CD4-positive, alpha-beta T cell treated with Interleukin-15 for 1 hour (primary cell): ENCODE results near the gene TRAF4.

Experiments
- DNase-seq: peaks from one replicate; pipeline ENCODE4 v3.0.0-alpha.2; 2020

Gene TRAF4, protein sequence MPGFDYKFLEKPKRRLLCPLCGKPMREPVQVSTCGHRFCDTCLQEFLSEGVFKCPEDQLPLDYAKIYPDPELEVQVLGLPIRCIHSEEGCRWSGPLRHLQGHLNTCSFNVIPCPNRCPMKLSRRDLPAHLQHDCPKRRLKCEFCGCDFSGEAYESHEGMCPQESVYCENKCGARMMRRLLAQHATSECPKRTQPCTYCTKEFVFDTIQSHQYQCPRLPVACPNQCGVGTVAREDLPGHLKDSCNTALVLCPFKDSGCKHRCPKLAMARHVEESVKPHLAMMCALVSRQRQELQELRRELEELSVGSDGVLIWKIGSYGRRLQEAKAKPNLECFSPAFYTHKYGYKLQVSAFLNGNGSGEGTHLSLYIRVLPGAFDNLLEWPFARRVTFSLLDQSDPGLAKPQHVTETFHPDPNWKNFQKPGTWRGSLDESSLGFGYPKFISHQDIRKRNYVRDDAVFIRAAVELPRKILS

DNA sequence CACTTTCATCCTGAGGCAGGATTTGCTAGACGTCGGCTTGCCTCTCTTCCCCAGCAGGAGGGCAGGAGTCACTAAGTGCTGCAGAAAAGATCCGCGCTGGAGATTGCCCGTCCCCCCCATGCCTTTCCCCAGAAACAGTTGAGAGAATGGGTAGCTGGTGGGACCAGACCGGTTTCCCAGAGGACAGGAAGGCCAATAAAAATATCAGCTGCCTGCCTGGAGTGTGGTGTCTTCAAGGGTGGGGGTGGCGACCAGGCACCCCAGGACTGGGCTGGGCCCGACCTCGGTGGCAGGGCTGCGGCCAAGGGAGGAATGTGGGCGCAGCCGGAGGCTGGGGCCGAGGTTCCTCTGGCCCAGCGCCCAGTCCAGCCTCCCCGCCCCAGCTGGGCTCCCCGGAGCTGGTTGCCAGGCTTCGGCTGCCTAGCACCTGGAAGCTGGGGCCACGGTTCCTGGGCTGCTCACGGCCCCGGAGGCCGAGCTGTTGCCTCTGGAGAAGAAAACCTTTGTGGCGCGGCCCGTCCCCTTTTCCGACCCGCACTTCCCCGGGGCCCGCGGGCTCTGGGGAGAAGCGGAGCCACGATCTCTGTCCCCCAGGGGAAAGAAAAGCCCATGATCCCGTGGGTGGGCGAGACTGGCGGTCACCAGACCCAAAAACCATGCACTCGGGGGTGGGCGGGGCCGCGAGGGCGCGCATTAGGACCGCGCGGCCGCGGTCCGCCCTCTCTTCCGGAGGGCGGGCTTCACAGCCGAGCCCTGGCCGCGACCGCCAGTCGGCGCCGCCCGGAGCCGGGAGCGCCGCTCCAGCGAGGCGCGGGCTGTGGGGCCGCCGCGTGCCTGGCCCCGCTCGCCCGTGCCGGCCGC, at the start of gene TRAF4:
TRAF4 (plus strand) TSS at position 769 of the 861 bp plus-strand sequence. CDS start 102 bp downstream, outside the sequence.
- DNase-seq: peak; percentile 82

GRCh38 chr17:28698253-28698941, 45.4 kb upstream of the TRAF4 start:
- no peak for DNase-seq

DNA sequence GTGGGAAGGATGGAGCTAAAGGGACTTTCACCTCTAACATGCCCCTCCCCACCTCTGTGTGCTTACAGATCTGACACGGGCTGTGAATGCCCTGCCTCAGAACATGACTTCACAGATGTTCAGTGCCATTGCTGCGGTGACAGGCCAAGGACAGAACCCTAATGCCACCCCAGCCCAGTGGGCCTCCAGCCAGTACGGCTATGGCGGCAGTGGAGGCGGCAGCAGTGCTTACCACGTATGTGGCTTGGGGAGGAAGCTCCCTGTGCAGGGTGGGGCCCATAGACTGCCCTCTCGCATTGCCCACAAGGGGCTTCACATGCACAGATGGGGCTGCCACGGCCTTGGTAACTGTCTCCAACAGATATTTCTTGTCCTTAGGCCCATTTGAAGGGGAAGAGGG, 43.5 kb upstream of the TRAF4 start:
- DNase-seq: no peak

GRCh38 chr17:28700830-28701492, 42.9 kb upstream of the TRAF4 start:
- no peak for DNase-seq

DNA sequence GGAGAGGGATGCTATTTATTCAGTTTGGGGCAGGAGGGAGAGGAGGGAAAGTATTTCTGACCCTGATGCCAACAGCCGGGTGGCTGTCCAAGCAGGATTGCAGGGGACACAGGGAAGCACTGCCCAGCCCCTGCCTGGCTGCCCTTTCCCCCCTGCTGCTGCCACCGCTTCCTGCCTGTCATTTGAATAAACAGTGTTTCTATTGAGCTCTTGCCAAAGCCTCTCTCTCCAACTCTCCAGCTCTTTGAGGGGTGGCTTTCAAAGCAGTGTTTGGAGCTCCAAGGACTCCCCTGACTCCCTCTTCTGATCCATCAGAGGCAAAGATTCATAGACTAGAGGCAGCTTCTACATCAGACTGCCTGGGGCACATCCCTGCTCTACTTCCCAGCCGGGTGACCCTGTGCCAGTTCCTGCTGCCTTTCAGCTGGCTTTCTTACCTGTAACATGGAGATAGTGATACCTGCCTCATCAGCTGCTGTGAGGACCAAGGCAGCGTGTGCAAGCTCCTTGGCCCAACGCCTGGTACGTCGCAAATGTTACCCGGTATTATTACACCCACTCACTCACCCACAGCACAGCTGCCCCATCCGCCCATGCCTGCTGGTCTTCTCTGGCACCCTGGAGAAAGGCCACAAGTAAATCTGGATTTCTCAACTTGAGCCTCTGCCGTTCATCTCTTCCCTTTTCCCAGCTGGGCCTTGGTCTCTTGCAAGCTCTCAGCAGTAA, 41.6 kb upstream of the TRAF4 start:
- no peak for DNase-seq

DNA sequence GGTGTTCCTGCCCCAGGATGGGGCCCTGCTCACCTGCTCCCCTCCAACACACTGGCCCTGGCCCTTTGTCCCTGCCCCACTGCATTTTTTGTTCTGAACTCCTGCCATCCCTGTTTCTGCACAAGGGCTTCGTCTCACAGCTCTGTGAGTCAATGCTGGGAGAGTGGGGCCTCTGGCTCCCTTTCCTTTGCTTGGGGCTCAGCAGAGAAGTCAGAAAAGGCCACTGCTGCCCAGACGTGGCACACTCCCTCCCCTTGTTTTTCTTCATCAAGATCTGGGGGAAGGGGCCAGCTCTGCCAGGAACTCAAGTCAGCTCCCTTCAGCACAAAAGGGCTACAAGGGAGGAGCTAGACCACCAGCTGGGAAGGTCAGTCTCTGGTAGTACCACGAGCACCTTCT, 41.1 kb upstream of the TRAF4 start:
- no peak for DNase-seq

DNA sequence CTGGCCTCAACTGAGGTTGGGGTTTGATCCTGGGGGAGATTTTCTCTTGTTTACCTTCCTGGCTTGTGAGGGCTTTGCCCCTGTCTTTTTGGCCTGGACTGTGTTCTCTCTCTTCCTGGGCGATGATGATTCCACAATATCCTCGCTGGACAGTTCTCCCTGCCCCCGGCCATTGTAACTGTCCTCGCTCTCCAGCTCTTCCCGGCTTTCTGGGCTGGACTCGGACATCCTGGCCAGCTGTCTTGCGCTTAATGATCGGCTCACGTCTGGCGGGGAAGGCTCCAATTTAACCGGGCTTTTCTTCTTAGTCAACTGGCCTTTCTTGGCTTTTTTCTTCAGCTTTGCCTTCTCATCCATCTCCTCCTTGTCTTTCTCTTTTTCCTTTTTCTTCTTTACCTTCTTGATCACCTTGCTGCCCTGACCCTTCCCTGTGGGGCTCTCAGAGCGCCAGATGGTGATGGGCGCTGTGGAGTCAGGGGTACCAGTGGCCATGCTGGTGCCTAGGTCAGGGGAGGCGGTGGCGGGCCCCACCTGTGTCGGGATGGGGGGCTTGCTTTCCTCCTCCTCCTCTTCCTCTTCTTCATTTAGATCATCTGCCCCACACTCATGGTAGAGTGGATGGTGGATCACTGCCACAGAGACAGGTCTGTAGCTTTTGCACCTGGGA, 40.1 kb upstream of the TRAF4 start:
- no peak for DNase-seq

DNA sequence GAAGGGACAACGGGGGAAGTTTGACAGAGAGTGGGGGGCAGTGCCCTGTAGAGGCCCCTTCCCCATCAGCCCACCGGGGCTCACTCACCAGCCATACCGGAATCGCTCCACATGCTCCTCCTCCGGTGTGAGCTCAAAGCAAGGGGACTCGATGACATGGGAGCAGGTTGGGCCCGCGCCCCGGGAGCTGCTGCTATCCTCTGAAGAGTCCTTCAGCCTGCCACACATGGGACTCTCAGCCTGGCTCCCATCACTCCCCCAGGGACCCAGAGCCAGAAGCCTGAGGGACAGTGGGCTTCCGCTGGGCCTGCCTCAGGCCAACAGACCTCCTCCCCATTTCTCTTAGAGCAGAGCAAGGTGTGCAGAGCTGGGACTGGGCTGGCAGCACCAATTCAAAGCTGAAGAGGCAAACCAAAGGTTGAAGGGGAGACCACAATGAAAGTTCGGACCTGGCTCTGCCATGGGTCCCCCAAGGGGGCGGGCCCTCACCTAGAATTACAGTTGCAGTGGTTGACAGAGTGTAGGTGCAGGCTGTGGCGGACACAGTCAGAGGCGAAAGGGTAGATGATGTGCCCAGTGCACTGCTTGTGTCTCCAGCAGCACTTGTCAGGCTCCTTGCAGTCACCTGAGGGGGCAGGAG, 39.5 kb upstream of the TRAF4 start:
- no peak for DNase-seq

DNA sequence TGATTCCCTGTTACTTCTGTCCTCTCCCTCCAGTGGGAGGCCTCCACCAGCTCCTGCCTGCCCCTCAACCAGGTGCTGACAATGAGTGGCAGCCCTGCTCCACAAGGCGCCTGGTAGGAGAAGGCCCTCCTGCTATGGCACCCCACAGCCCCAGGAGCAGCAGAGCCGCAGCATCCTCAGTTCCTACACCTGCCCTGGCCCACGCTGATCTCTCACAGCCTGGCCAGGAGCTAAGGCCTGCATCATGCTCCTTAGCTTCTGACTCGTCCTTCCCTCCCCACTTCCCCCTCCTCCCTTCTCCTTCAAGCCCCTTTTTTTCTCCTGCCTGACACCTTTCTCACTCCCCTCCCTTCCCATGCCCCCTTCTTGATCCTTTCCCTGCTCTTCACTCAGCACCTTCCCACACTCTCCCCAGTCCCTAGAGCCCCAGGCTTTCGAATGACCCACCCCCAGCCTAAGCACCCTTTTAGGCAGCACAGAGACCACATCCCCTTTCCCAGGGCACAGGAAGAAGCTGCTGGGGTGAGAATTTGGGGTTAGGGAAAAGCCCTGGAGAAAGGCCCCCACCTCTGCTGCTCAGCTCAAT, 38.6 kb upstream of the TRAF4 start:
- no peak for DNase-seq

GRCh38 chr17:28705728-28706334, 38.0 kb upstream of the TRAF4 start:
- DNase-seq: no peak

- DNase-seq: no peak
Measured at GRCh38 chr17:28706471-28707338, 37.1 kb upstream of the TRAF4 start.

DNA sequence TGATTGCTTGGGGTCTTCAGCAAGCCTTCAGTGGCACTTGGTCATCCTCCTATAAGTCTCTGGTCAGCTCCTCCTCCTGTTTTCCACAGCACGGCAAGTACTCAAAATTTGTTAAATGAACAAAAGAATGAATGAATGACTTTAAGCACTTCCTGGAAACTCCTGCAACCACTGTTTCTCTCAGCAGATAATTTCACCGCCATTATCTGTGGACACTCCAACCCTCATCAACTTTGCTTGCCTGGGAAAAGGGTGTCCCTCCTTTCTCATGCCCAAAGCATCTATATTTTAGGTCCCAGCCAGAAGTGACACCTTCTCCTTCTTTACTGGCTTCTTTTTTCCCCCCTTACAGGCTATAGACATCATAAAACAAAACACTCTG, 36.5 kb upstream of the TRAF4 start:
- no peak for DNase-seq

DNA sequence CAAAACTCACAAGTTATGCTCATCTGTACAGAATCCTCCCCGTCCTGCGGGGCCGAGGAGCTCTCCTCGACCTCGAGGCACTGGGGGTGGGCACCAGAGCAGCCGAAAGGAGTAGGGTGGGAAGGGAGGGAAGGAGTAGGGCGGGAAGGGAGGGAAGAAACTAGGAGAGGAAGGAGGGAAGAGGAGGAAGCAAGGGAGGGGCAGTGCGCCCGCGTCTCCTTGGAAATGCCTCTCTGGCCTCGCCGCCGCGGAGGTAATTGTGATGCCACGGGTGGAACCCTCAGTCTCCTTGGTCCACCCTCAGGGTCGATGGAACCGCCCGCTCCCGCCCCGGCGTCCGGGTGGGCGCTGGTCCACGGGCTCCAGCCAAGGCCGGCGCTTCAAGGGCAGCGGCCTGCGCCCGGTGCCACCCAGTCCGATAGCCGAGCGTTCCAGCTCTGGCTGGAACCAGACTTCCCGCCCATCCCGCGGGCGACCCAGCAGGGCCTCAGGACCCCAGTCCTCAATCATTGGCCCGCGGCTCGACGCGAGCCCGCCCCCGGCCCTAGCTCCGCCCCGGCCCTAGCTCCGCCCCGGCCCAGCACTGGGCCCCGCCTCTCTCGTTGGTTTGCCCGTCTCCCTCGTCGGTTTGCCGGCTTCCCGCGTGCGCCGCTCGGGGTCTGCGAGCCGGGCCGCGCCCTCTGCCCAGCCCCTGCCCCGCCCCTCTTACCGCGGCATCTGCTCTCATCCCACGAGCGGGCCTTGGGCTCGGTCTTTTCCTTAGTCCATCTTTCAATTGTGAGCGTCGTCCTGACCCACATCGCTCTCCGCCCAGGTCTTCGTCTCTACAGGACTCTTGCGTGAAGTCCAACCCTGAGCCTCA, 32.7 kb upstream of the TRAF4 start:
- peak; percentile 90 for DNase-seq

DNA sequence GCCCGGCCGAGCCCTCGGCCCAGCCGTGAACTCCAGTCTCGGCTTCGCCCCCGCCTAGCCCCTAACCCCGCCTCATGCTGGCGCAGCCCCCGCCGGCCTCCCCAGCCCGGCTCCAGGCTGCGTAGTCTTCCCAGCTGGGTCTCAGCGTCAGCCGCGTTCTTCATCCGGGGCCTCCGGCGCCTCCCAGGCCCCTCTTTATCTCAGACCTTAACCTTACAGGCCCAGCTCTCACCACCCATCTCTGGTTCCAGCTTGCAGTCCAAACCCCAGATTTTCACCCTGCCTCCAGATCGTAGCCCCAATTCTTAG, 32.1 kb upstream of the TRAF4 start, which contains the start of gene PROCA1:
PROCA1 (minus strand) TSS at position 166 of the 309 bp plus-strand sequence. CDS start 228 bp downstream, outside the sequence.
- DNase-seq: peak; percentile 30

DNA sequence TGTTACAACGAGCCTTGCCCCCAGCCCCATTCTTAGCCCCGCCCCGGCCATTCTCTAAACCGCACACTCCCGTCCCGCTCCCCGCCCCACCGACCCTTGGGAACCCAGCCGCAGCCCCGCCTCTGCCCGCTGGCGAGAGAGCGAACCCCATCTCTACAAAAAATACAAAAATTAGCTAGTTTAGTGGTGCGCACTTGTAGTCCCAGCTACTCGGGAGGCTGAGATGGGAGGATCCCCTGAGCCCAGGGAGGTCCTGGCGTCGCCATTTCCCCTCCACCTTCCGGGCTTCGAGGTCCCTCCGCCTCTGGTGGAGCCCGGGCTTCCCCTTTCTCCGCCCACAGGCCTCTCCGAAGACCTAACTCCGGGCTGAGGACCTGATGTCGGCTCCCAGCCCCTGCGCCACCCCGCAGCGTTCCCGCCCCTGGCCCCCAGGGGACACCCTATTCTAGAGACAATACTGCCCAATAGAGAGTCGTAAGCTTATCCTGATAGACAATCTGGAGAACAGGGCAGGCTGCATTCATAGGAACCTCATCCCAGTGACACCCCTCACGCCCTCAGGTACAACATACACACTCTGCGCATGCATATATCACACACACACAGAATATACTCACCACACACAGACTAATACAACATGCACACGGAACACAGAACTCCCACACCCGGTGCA, 31.6 kb upstream of the TRAF4 start:
- DNase-seq: peak; percentile 80

DNA sequence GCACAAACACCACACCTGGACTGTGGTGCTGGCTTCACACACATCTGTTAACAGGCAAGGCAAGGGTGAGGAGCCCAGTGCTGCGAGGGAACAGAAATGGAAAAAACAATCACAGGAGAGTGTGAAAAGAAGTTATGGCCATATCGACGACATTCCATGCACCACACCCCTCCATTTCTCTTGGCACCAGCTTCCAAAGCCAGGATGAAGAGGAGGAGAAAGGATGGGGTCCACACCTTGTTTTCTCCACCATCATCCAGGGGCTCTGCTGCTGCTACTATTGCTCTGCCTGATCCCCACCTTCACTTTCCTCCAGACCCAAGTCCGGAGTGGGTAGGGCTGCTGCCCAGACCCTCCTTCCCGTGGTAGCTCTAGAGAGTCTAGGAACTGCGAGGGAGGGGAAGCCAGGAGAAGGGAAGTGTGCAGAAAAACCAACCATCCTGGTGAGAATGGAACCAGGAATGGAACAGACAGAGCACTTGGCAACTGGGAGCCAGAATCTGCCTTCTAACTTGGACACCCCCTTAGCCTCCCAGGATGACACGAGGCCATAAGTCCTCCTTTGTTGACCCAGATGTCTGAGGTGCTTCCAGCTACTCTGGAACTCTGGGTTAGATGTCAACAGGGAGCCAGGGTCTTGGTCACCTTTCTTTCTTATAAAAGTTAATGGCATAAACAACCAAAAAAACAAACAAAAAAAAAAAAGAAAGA, 31.0 kb upstream of the TRAF4 start:
- DNase-seq: no peak

- DNase-seq: no peak
Measured at GRCh38 chr17:28714281-28714680, 29.5 kb upstream of the TRAF4 start.
